GM12865 (cell line): ENCODE data around the gene CYP2C9.
"Not testable (repeated sequence)": the region's sequence is repeated elsewhere in the genome, so short reads cannot be mapped to it uniquely, and the experiment has no call there.

Source experiments
- DNase-seq: peaks from one replicate; pipeline ENCODE4 v3.0.0; 2010; ENCODE audit warnings: low read depth
- H3K4me3 ChIP-seq: 2 replicates; pipeline ENCODE4 v1.5.1; 2011; ENCODE audit warnings: mild to moderate bottlenecking, low read depth, low read length, control low read depth
- CTCF ChIP-seq: IDR thresholded peaks from 2 replicates; pipeline ENCODE4 v1.5.1; 2011; ENCODE audit warnings: low read length, control low read depth, low read depth, inconsistent platforms; ENCODE audit not compliant: insufficient read depth; ENCODE audit errors: missing control alignments

CYP2C9 gene

GRCh38 chr10:94938383-94938782 is at the start of gene CYP2C9:
CYP2C9 (plus strand) TSS chr10:94938658; CDS start chr10:94938683, 25 bp downstream.
- no peak for TF ChIP-seq CTCF
- no peak for DNase-seq
- H3K4me3 ChIP-seq, result no peak within 1 kb of the TSS

- H3K4me3 ChIP-seq, result no peak overlapping the region
- TF ChIP-seq CTCF, result no peak
- DNase-seq, result no peak
These were observed 49.3 kb upstream of the CYP2C9 start for GRCh38 chr10:94889123-94889522.

- no peak for DNase-seq
- no peak for TF ChIP-seq CTCF
These were observed 48.0 kb upstream of the CYP2C9 start for GRCh38 chr10:94890264-94891022.

GRCh38 chr10:94898414-94898813 is 40.0 kb upstream of the CYP2C9 start:
- not testable (repeated sequence) for DNase-seq, H3K4me3 ChIP-seq

More at GRCh38 chr10:94890264-94891022, 48.0 kb upstream of the CYP2C9 start:
- H3K4me3 ChIP-seq, result no peak overlapping the region

DNA sequence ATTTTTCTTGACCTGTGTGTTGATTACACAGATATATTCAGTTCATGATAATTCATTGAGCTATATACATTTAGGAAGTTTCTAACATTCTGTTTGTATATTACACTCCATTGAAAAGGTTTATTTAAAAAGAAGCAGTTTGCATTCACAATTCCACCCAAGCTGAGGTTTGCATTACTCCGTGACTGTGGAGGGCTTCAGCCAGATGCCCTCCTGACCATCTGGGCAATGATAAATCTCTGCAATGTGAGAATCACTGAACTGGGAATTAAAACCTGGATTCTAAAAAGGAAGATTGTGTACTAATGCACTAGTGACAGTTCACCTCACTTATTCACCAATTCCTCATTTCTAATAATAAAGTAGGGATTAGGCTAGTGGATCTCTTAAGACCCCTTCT is 36.4 kb upstream of the CYP2C9 start:
- H3K4me3 ChIP-seq, result no peak overlapping the region
- no peak for TF ChIP-seq CTCF
- DNase-seq, result no peak

DNA sequence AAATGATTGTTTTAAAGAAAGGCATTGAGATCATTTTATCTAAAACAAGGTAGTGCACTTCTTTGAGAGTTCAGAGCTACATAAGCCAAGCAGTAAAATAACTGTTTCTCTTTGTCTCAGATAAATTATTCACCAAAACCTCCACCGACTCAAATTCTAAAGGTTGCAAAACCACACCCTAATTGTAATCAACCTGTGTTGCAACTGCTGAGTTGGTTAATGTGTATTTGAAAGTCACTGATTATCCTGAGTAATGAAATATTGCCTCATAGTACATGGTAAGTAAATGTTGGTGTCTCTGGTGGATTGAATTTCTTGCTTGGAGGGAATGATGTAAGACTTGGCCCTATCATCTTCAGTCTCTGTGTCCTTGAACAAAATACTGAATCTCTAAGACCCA is 35.9 kb upstream of the CYP2C9 start:
- TF ChIP-seq CTCF, result no peak
- DNase-seq, result no peak
- no peak overlapping the region for H3K4me3 ChIP-seq

DNA sequence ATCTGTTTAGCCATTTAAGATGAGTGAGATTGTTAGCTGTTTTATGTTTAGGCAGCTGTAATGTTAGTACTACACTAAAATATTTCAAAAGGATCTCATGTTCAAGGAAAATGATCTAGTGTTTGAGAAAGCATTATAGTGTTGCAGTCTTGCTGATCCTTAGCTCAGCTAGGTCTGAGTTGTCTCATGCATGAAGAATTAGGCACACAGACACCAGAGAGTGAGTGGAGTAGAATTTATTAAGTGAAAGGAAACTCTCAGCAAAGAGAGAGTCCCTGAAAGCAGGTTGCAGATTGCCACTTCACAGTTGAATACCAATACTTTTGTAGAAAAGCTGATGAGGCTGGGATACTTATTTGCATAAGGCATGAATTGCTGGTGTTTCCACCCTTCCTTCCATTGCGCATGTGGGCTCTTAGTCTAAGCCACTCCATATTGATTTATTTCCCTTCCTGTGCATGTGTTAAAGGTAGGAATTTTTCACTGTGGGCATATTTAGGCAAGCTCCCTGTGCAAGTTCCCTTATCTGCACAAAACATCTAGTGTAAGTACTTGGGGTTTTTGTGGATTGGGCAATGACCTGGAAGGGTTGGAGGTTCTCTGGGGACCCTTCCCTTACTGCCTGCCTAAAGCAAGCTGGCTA is 33.8 kb upstream of the CYP2C9 start:
- H3K4me3 ChIP-seq, DNase-seq: not testable (repeated sequence)

- DNase-seq, result no peak
- H3K4me3 ChIP-seq, result no peak overlapping the region
- no peak for TF ChIP-seq CTCF
These were observed 22.0 kb upstream of the CYP2C9 start for GRCh38 chr10:94916423-94916822.
